HUES6 (cell line): Measurements from ENCODE around the gene ARMCX4.
"Not testable (repeated sequence)": the region's sequence is repeated elsewhere in the genome, so short reads cannot be mapped to it uniquely, and the experiment has no call there.

Experiments used
- H3K27ac ChIP-seq: 2 replicates; pipeline ENCODE4 v1.7.0; 2013; ENCODE audit warnings: low read depth, mild to moderate bottlenecking, low read length, inconsistent platforms
- H3K27me3 ChIP-seq: 2 replicates; pipeline ENCODE4 v1.6.1; 2013; ENCODE audit warnings: low read length; ENCODE audit not compliant: control insufficient read depth, insufficient read depth
- H3K36me3 ChIP-seq: 2 replicates; pipeline ENCODE4 v1.6.1; 2013; ENCODE audit warnings: low read length; ENCODE audit not compliant: control insufficient read depth, insufficient read depth
- H3K4me1 ChIP-seq: 2 replicates; pipeline ENCODE4 v1.6.1; 2013; ENCODE audit warnings: low read length; ENCODE audit not compliant: control insufficient read depth, insufficient read depth
- H3K4me3 ChIP-seq: 2 replicates; pipeline ENCODE4 v1.5.1; 2013; ENCODE audit warnings: low read depth, low read length
- H3K9ac ChIP-seq: one replicate; pipeline ENCODE4 v1.6.1; 2013; ENCODE audit warnings: mild to moderate bottlenecking, low read length
- H3K9me3 ChIP-seq: 2 replicates; pipeline ENCODE4 v1.6.1; 2013; ENCODE audit warnings: low read depth, low read length; ENCODE audit not compliant: control insufficient read depth, insufficient read depth

The ARMCX4 gene

GRCh38 chrX:101484135-101484534 is 1.1 kb upstream of the ARMCX4 start:
- Histone ChIP-seq H3K4me1 (peaks cover 14% of the 10 kb centered on the region), H3K4me3 (no peak overlapping the region), H3K27ac (no peak overlapping the region), H3K9ac (no peak overlapping the region), H3K36me3 (peaks cover 14% of the 10 kb centered on the region; the same call in 1 of the 2 replicates), H3K9me3 (no peaks in the 10 kb centered on the region), H3K27me3 (peaks cover 5% of the 10 kb centered on the region; the same call in 1 of the 2 replicates)

GRCh38 chrX:101488796-101489195 is 3.5 kb downstream of the ARMCX4 start:
- Histone ChIP-seq H3K9me3 (no peaks in the 10 kb centered on the region), H3K4me3 (no peak overlapping the region), H3K27me3 (peaks cover 5% of the 10 kb centered on the region; the same call in 1 of the 2 replicates), H3K4me1 (peaks cover 8% of the 10 kb centered on the region), H3K27ac (no peak overlapping the region), H3K36me3 (peaks cover 18% of the 10 kb centered on the region; the same call in 1 of the 2 replicates), H3K9ac (no peak overlapping the region)

- no peaks in the 10 kb centered on the region; the same call in 1 of the 2 replicates for H3K9me3 ChIP-seq
- no peak overlapping the region for H3K4me3 ChIP-seq
- no peaks in the 10 kb centered on the region for H3K4me1 ChIP-seq
- H3K9ac ChIP-seq: no peak overlapping the region
- H3K36me3 ChIP-seq: peaks cover 18% of the 10 kb centered on the region; the same call in 1 of the 2 replicates
- no peaks in the 10 kb centered on the region for H3K27me3 ChIP-seq
- H3K27ac ChIP-seq: no peak overlapping the region
Measured at GRCh38 chrX:101491943-101492342, 6.7 kb downstream of the ARMCX4 start.

GRCh38 chrX:101493225-101493624 is 8.0 kb downstream of the ARMCX4 start:
- H3K4me1 ChIP-seq: no peaks in the 10 kb centered on the region
- H3K9me3 ChIP-seq: no peaks in the 10 kb centered on the region; the same call in 1 of the 2 replicates
- H3K27ac ChIP-seq: no peak overlapping the region
- no peaks in the 10 kb centered on the region for H3K27me3 ChIP-seq
- peaks cover 8% of the 10 kb centered on the region; the same call in 1 of the 2 replicates for H3K36me3 ChIP-seq
- H3K9ac ChIP-seq: no peak overlapping the region
- H3K4me3 ChIP-seq: no peak overlapping the region

- not testable (repeated sequence) for H3K27me3 ChIP-seq, H3K9me3 ChIP-seq, H3K9ac ChIP-seq, H3K27ac ChIP-seq, H3K4me3 ChIP-seq, H3K4me1 ChIP-seq, H3K36me3 ChIP-seq
Measured at GRCh38 chrX:101502929-101503328, 17.7 kb downstream of the ARMCX4 start.

- Histone ChIP-seq H3K9me3 (no peaks in the 10 kb centered on the region; the same call in 1 of the 2 replicates), H3K9ac (no peak overlapping the region), H3K4me1 (no peaks in the 10 kb centered on the region), H3K4me3 (no peak overlapping the region), H3K27me3 (no peaks in the 10 kb centered on the region), H3K27ac (no peak overlapping the region), H3K36me3 (peaks cover 3% of the 10 kb centered on the region; the same call in 1 of the 2 replicates)
Measured at GRCh38 chrX:101507372-101507771, 22.1 kb downstream of the ARMCX4 start.

GRCh38 chrX:101507986-101508385 is 22.7 kb downstream of the ARMCX4 start:
- Histone ChIP-seq H3K27me3 (no peaks in the 10 kb centered on the region), H3K9me3 (no peaks in the 10 kb centered on the region), H3K4me1 (no peaks in the 10 kb centered on the region), H3K9ac (no peak overlapping the region), H3K36me3 (peaks cover 3% of the 10 kb centered on the region; the same call in 1 of the 2 replicates), H3K4me3 (no peak overlapping the region), H3K27ac (no peak overlapping the region)

GRCh38 chrX:101530944-101531343 is 45.7 kb downstream of the ARMCX4 start:
- Histone ChIP-seq H3K4me3 (no peak overlapping the region), H3K9me3 (no peaks in the 10 kb centered on the region), H3K9ac (no peak overlapping the region), H3K36me3 (no peaks in the 10 kb centered on the region), H3K4me1 (no peaks in the 10 kb centered on the region), H3K27me3 (no peaks in the 10 kb centered on the region; the same call in 1 of the 2 replicates), H3K27ac (no peak overlapping the region)
